Measurements from ENCODE around the gene GOLGB1.

DNA sequence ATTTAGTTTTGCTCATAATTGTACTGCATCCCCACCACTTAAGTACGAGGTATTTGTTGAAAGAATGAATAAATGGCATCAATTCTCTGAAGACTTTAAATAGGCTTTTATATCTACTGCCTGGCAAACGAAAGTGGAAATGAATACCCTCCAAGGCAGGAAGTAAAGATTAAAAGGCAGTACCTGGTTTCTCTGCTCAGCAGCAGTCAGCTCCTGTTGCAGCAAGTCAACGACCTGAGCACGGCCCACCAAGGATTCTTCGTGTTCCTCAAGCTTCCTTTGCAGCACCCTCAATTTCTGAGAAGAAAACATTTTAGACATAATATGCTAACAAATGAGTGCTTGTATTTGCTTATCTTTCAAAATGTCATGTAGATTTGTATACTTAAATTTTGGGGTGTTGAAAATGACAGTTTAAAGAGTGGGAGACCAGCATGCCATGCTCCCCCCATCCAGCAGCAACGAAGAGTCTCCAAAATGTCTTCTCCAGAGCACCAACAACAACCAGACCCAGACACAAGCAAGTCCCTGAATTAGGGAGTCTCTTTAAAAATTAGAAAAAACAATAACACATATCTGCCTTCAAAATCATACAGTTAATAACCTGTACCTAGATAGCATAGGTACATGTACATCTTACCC is 31.2 kb downstream of the GOLGB1 start:
- TF ChIP-seq CTCF (IDR thresholded peaks at IDR 0.05; ENCODE audit: low read depth, low read length): no peak
- TF ChIP-seq EZH2phosphoT487 (IDR thresholded peaks at IDR 0.05; ENCODE audit: low read depth): no peak
